A673 (cell line): ENCODE data around the gene MCM5.

Experiments used
- EZH2 ChIP-seq: fragments of 200-600 bp; sonication (generic); IDR thresholded peaks from 2 replicates; pipeline ENCODE4 v1.6.1; 2017; ENCODE audit warnings: borderline replicate concordance, low read depth, mild to moderate bottlenecking, mixed read lengths, antibody characterized with exemption, low read length; ENCODE audit not compliant: poor library complexity, severe bottlenecking
- TF ChIP-seq, protein P1 (sequence below): fragments of 300-800, 200-600 bp; sonication (generic); conservative IDR thresholded peaks from 2 replicates; pipeline ENCODE4 v1.5.1; 2017; ENCODE audit warnings: low read depth, mild to moderate bottlenecking, antibody characterized with exemption, low read length, moderate library complexity, mixed read lengths

DNA sequence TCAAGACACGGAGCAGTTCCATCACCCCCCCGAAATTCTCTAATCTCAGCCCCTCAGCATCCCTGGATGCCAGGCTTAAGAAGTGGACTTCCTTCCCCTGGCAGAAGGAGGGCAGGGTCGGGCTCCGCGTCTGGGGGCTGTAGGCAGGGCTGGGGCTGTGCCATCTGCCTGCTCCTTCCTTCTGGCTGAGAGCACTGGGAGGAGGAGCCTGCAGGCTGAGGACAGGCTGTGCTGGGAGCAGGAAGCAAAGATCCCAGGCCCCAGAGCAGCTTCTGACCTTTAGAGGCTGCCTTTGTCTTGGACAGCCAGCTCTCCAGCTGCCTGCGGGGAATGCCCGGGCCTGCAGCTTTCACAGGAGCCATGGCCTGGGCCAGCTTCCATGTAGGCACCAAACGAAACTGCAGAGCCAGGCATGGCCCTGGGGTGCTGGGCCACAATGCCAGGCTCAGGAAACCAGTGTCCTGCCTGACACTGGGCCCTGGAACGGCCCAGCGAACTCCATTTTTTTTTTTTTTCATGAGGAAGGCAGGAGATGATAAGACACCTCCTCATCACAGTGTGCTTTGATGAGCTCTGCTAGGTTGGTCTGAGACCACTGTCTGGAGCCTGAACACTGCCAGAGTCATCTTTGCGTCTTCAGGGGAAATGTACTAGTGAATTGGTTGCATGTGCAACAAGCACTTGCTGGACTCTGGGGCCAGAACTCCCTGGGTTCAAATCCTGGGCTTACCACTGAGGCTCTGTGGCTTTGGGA is 67.9 kb downstream of the MCM5 start:
- TF ChIP-seq, protein P1, sequence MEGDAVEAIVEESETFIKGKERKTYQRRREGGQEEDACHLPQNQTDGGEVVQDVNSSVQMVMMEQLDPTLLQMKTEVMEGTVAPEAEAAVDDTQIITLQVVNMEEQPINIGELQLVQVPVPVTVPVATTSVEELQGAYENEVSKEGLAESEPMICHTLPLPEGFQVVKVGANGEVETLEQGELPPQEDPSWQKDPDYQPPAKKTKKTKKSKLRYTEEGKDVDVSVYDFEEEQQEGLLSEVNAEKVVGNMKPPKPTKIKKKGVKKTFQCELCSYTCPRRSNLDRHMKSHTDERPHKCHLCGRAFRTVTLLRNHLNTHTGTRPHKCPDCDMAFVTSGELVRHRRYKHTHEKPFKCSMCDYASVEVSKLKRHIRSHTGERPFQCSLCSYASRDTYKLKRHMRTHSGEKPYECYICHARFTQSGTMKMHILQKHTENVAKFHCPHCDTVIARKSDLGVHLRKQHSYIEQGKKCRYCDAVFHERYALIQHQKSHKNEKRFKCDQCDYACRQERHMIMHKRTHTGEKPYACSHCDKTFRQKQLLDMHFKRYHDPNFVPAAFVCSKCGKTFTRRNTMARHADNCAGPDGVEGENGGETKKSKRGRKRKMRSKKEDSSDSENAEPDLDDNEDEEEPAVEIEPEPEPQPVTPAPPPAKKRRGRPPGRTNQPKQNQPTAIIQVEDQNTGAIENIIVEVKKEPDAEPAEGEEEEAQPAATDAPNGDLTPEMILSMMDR = no peak
- no peak for TF ChIP-seq EZH2
